H9 (cell line): Measurements from ENCODE around the gene DNMBP. TPM values are rescaled to one million over a fixed set of nuclear protein-coding genes. Genes with fewer than 3 reads are reported as not detected.

Experiments
- DNase-seq: peaks from one replicate; pipeline ENCODE4 v3.0.0-alpha.2; 2017
- H2AFZ ChIP-seq: one replicate; pipeline ENCODE4 v1.6.1; 2013; ENCODE audit warnings: mild to moderate bottlenecking, low read length, control low read depth, moderate library complexity
- H2AK5ac ChIP-seq: 2 replicates; pipeline ENCODE4 v1.6.1; 2013; ENCODE audit warnings: low read length, control low read depth, mixed read lengths; ENCODE audit not compliant: insufficient read length
- H2BK120ac ChIP-seq: one replicate; pipeline ENCODE4 v1.6.1; 2013; ENCODE audit warnings: low read depth, mild to moderate bottlenecking, low read length, control low read depth, inconsistent platforms; ENCODE audit not compliant: poor library complexity, severe bottlenecking
- H2BK12ac ChIP-seq: 2 replicates; pipeline ENCODE4 v1.6.1; 2013; ENCODE audit warnings: low read length, control low read depth, mixed read lengths, low read depth; ENCODE audit not compliant: insufficient read length
- H2BK15ac ChIP-seq: 2 replicates; pipeline ENCODE4 v1.6.1; 2013; ENCODE audit warnings: low read depth, low read length, control low read depth
- H2BK20ac ChIP-seq: one replicate; pipeline ENCODE4 v1.6.1; 2013; ENCODE audit warnings: low read depth, mild to moderate bottlenecking, low read length, control low read depth, inconsistent platforms; ENCODE audit not compliant: poor library complexity, severe bottlenecking
- H2BK5ac ChIP-seq: 2 replicates; pipeline ENCODE4 v1.6.1; 2013; ENCODE audit warnings: low read length, control low read depth, mixed read lengths; ENCODE audit not compliant: insufficient read length
- H3K14ac ChIP-seq: 2 replicates; pipeline ENCODE4 v1.6.1; 2013; ENCODE audit warnings: low read length, control low read depth; ENCODE audit not compliant: insufficient read depth
- H3K18ac ChIP-seq: 2 replicates; pipeline ENCODE4 v1.6.1; 2013; ENCODE audit warnings: low read depth, mild to moderate bottlenecking, mixed read lengths, low read length, control low read depth; ENCODE audit not compliant: insufficient read length
- H3K23ac ChIP-seq: 2 replicates; pipeline ENCODE4 v1.6.1; 2013; ENCODE audit warnings: low read length, control low read depth, mixed read lengths, low read depth; ENCODE audit not compliant: insufficient read length
- H3K23me2 ChIP-seq: 2 replicates; pipeline ENCODE4 v1.6.1; 2013; ENCODE audit warnings: low read depth, mild to moderate bottlenecking, mixed read lengths, low read length, control low read depth; ENCODE audit not compliant: insufficient read length, poor library complexity, severe bottlenecking
- H3K27ac ChIP-seq: 2 replicates; pipeline ENCODE4 v1.5.1; 2013; ENCODE audit warnings: low read length, control low read depth, mixed read lengths, low read depth; ENCODE audit not compliant: insufficient read length
- H3K27me3 ChIP-seq: 2 replicates; pipeline ENCODE4 v1.6.1; 2013; ENCODE audit warnings: low read length, control low read depth, inconsistent platforms; ENCODE audit not compliant: insufficient read depth
- H3K4ac ChIP-seq: 2 replicates; pipeline ENCODE4 v1.6.1; 2013; ENCODE audit warnings: low read depth, mild to moderate bottlenecking, control low read depth, inconsistent platforms, low read length, moderate library complexity
- H3K4me1 ChIP-seq: 2 replicates; pipeline ENCODE4 v1.6.1; 2013; ENCODE audit warnings: low read length, control low read depth, inconsistent platforms; ENCODE audit not compliant: insufficient read depth
- H3K4me2 ChIP-seq: 2 replicates; pipeline ENCODE4 v1.6.1; 2013; ENCODE audit warnings: low read length, control low read depth, mixed read lengths; ENCODE audit not compliant: insufficient read length, insufficient read depth
- H3K56ac ChIP-seq: 2 replicates; pipeline ENCODE4 v1.6.1; 2013; ENCODE audit warnings: low read depth, mild to moderate bottlenecking, mixed read lengths, low read length, control low read depth; ENCODE audit not compliant: insufficient read length
- H3K79me1 ChIP-seq: 2 replicates; pipeline ENCODE4 v1.6.1; 2013; ENCODE audit warnings: low read depth, mild to moderate bottlenecking, moderate library complexity, low read length, control low read depth, inconsistent platforms; ENCODE audit not compliant: insufficient read depth, poor library complexity, severe bottlenecking
- H3K79me2 ChIP-seq: 2 replicates; pipeline ENCODE4 v1.6.1; 2013; ENCODE audit warnings: low read length, control low read depth, inconsistent platforms; ENCODE audit not compliant: insufficient read depth
- H3K9ac ChIP-seq: 2 replicates; pipeline ENCODE4 v1.6.1; 2013; ENCODE audit warnings: low read length, control low read depth, mixed read lengths; ENCODE audit not compliant: insufficient read length; ENCODE audit errors: extremely low read depth
- H3K9me3 ChIP-seq: one replicate; pipeline ENCODE4 v1.6.1; 2013; ENCODE audit warnings: low read depth, low read length, inconsistent platforms; ENCODE audit not compliant: control insufficient read depth
- H3T11ph ChIP-seq: one replicate; pipeline ENCODE4 v1.6.1; 2013; ENCODE audit warnings: mild to moderate bottlenecking, low read length, control low read depth, inconsistent platforms
- H4K20me1 ChIP-seq: one replicate; pipeline ENCODE4 v1.6.1; 2013; ENCODE audit not compliant: control insufficient read depth, insufficient read length, insufficient read depth
- H4K5ac ChIP-seq: 2 replicates; pipeline ENCODE4 v1.6.1; 2013; ENCODE audit warnings: low read depth, mild to moderate bottlenecking, mixed read lengths, low read length, control low read depth; ENCODE audit not compliant: insufficient read length
- H4K8ac ChIP-seq: replicated peaks from 2 replicates; pipeline ENCODE4 v1.6.1; 2013; ENCODE audit warnings: low read length, control low read depth, mixed read lengths, low read depth; ENCODE audit not compliant: insufficient read length
- H4K91ac ChIP-seq: 2 replicates; pipeline ENCODE4 v1.6.1; 2013; ENCODE audit warnings: low read depth, mild to moderate bottlenecking, moderate library complexity, mixed read lengths, low read length, control low read depth; ENCODE audit not compliant: insufficient read length
- H3K27ac Mint-ChIP-seq, 3 experiments: 2 replicates in 2 of 3; 3 replicates in 1 of 3; pipeline ENCODE4 v1.8.0; 2020 to 2021; ENCODE audit warnings: mixed read lengths in 3 of 3, mild to moderate bottlenecking in 1 of 3, moderate library complexity in 1 of 3
- H3K27me3 Mint-ChIP-seq: 2 replicates; pipeline ENCODE4 v1.8.0; 2021; ENCODE audit warnings: low read depth, mild to moderate bottlenecking, moderate library complexity, mixed read lengths
- H3K36me3 Mint-ChIP-seq, 3 experiments: 2 replicates in 2 of 3; 3 replicates in 1 of 3; pipeline ENCODE4 v1.8.0; 2020 to 2021; ENCODE audit warnings: low read depth in 3 of 3, mixed read lengths in 3 of 3; ENCODE audit not compliant: insufficient read depth in 1 of 3
- H3K4me1 Mint-ChIP-seq, 2 experiments: 2 replicates each; pipeline ENCODE4 v1.8.0; 2020; ENCODE audit warnings: mixed read lengths in 2 of 2
- H3K4me3 Mint-ChIP-seq, 2 experiments: 2 replicates in 1 of 2; 3 replicates in 1 of 2; pipeline ENCODE4 v1.8.0; 2020 to 2021; ENCODE audit warnings: mild to moderate bottlenecking in 2 of 2, mixed read lengths in 2 of 2, moderate library complexity in 1 of 2
- H3K9me3 Mint-ChIP-seq, 2 experiments: 2 replicates in 1 of 2; 3 replicates in 1 of 2; pipeline ENCODE4 v1.8.0; 2020; ENCODE audit warnings: mild to moderate bottlenecking in 2 of 2, mixed read lengths in 2 of 2, moderate library complexity in 1 of 2
- WGBS: extraction: QIAGEN DNeasy Blood & Tissue Kit; methylation state at CpG from one replicate; pipeline ENCODE4 v1.1.7; 2013; ENCODE audit warnings: missing lambda C conversion rate, low lambda C conversion rate, mixed read lengths; ENCODE audit not compliant: insufficient read length; ENCODE audit errors: extremely low coverage; 5-methylcytosine and 5-hydroxymethylcytosine counted together
- total RNA-seq: library from RNA; stranded (reverse); gene quantifications from 2 replicates; pipeline ENCODE4 v1.2.1, GENCODE V29; 2021
- TF ChIP-seq, protein P1 (sequence below): fragments of 200-600 bp; sonication (generic); conservative IDR thresholded peaks from 3 replicates; pipeline ENCODE4 v1.8.0; 2021; ENCODE audit warnings: antibody characterized with exemption, mild to moderate bottlenecking

The DNMBP gene
- total RNA-seq, 1 experiment from 2014 or later, result 25.6 TPM

DNA sequence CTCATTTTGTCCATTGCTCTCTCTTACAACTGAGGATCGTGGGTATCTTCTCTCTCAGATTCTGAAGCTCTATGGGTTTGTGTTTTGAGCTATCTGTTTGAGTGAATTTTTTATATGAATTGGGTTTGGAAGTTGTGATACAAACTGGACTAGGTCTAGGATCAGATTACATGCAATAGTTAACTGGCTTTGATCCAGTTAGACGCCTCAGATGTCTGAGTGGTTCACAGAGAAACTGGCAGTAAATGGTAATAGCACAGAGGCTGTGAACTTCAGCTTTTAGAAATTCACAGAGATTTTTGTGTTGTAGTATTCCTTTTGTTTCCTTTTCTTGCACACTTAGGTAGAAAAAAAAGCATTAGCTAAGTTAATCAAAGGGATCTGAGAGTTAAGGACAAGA lies 12.7 kb upstream of the DNMBP start:
- H3K9me3 ChIP-seq, result no peaks in the 10 kb centered on the region
- Mint-ChIP-seq H3K9me3 (peaks cover 2 to 7% of the 10 kb centered on the region in 2 experiments; a peak in 4 of 5 replicates), H3K27me3 (no peaks in the 10 kb centered on the region; the same call in 1 of the 2 replicates), H3K36me3 (no peaks in the 10 kb centered on the region), H3K27ac (no peak overlapping the region), H3K4me1 (peaks cover 13 to 19% of the 10 kb centered on the region in 2 experiments), H3K4me3 (no peak overlapping the region)
- H2AK5ac ChIP-seq, result no peak overlapping the region
- H2BK20ac ChIP-seq, result no peak overlapping the region
- H3K27me3 ChIP-seq, result no peaks in the 10 kb centered on the region
- no CpG with 5 or more reads among the region's 2 CpGs for WGBS
- no peak overlapping the region for H3K27ac ChIP-seq
- no peaks in the 10 kb centered on the region for H3K79me1 ChIP-seq
- H3K23ac ChIP-seq, result no peak overlapping the region
- TF ChIP-seq, protein P1, sequence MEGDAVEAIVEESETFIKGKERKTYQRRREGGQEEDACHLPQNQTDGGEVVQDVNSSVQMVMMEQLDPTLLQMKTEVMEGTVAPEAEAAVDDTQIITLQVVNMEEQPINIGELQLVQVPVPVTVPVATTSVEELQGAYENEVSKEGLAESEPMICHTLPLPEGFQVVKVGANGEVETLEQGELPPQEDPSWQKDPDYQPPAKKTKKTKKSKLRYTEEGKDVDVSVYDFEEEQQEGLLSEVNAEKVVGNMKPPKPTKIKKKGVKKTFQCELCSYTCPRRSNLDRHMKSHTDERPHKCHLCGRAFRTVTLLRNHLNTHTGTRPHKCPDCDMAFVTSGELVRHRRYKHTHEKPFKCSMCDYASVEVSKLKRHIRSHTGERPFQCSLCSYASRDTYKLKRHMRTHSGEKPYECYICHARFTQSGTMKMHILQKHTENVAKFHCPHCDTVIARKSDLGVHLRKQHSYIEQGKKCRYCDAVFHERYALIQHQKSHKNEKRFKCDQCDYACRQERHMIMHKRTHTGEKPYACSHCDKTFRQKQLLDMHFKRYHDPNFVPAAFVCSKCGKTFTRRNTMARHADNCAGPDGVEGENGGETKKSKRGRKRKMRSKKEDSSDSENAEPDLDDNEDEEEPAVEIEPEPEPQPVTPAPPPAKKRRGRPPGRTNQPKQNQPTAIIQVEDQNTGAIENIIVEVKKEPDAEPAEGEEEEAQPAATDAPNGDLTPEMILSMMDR, result no peak
- no peak overlapping the region for H4K91ac ChIP-seq
- no peak overlapping the region for H3K56ac ChIP-seq
- no peak overlapping the region for H2BK5ac ChIP-seq
- H2BK12ac ChIP-seq, result no peak overlapping the region
- H3K4me2 ChIP-seq, result no peak overlapping the region
- H3K14ac ChIP-seq, result no peak overlapping the region
- no peak overlapping the region for H4K8ac ChIP-seq
- no peak overlapping the region for H3K4ac ChIP-seq
- DNase-seq, result no peak
- no peaks in the 10 kb centered on the region for H3K23me2 ChIP-seq
- no peaks in the 10 kb centered on the region for H4K20me1 ChIP-seq
- H2BK120ac ChIP-seq, result no peak overlapping the region
- no peak overlapping the region for H3K9ac ChIP-seq
- H3K79me2 ChIP-seq, result no peaks in the 10 kb centered on the region
- H4K5ac ChIP-seq, result no peak overlapping the region
- H2AFZ ChIP-seq, result no peak overlapping the region
- no peaks in the 10 kb centered on the region for H3K4me1 ChIP-seq
- H3K18ac ChIP-seq, result no peak overlapping the region
- H3T11ph ChIP-seq, result no peak overlapping the region
- H2BK15ac ChIP-seq, result no peak overlapping the region
